CD4-positive, CD25-positive, alpha-beta regulatory T cell (primary cell): ENCODE data around the gene DUSP22. TPM values are rescaled to one million over a fixed set of nuclear protein-coding genes. Genes with fewer than 3 reads are reported as not detected.

Source experiments
- ATAC-seq, 2 donors: fragments of 150-1000 bp; cut with Tn5 transposase; one replicate each; pipeline ENCODE4 v1.10.0; 2021; ENCODE audit warnings: low read depth in 2 of 2, moderate number of reproducible peaks in 2 of 2, moderate library complexity in 1 of 2
- DNase-seq, 3 donors: peaks; one replicate each; pipeline versions ENCODE4 v3.0.0 to v3.0.0-alpha.2; 2012 to 2022; ENCODE audit warnings: mixed read lengths in 1 of 3
- H3K27ac ChIP-seq: one replicate; pipeline ENCODE4 v1.7.0; 2013; ENCODE audit warnings: mild to moderate bottlenecking, low read length; ENCODE audit not compliant: insufficient read depth, poor library complexity, severe bottlenecking
- H3K27me3 ChIP-seq: one replicate; pipeline ENCODE4 v1.7.0; 2013; ENCODE audit warnings: low read length; ENCODE audit not compliant: control insufficient read depth, insufficient read depth
- H3K36me3 ChIP-seq: one replicate; pipeline ENCODE4 v1.7.0; 2013; ENCODE audit warnings: mild to moderate bottlenecking, low read length, moderate library complexity; ENCODE audit not compliant: control insufficient read depth, insufficient read depth
- H3K4me1 ChIP-seq: 2 replicates; pipeline ENCODE4 v1.7.0; 2013; ENCODE audit warnings: mild to moderate bottlenecking, low read length; ENCODE audit not compliant: insufficient read depth, control insufficient read depth, poor library complexity, severe bottlenecking
- H3K4me3 ChIP-seq: one replicate; pipeline ENCODE4 v1.7.0; 2013; ENCODE audit warnings: low read depth, mild to moderate bottlenecking, low read length, moderate library complexity
- H3K9me3 ChIP-seq, 2 experiments: 1 replicate in 1 of 2; 2 replicates in 1 of 2; pipeline ENCODE4 v1.7.0; 2013; ENCODE audit warnings: low read length in 2 of 2, mild to moderate bottlenecking in 1 of 2, moderate library complexity in 1 of 2; ENCODE audit not compliant: control insufficient read depth in 2 of 2
- H3K27ac Mint-ChIP-seq, 3 donors: one replicate each; pipeline ENCODE4 v1.8.0; 2020 to 2022; ENCODE audit warnings: mild to moderate bottlenecking in 3 of 3, mixed read lengths in 3 of 3, moderate library complexity in 2 of 3
- H3K27me3 Mint-ChIP-seq: one replicate; pipeline ENCODE4 v1.8.0; 2022; ENCODE audit warnings: mild to moderate bottlenecking, mixed read lengths
- H3K36me3 Mint-ChIP-seq: one replicate; pipeline ENCODE4 v1.8.0; 2020; ENCODE audit warnings: mixed read lengths
- H3K4me1 Mint-ChIP-seq, 4 donors: one replicate each; pipeline ENCODE4 v1.8.0; 2020 to 2022; ENCODE audit warnings: mixed read lengths in 4 of 4, mild to moderate bottlenecking in 1 of 4
- H3K4me3 Mint-ChIP-seq, 4 donors: one replicate each; pipeline ENCODE4 v1.8.0; 2020 to 2022; ENCODE audit warnings: mild to moderate bottlenecking in 4 of 4, mixed read lengths in 4 of 4, moderate library complexity in 3 of 4
- H3K9me3 Mint-ChIP-seq, 7 donors: one replicate each; pipeline ENCODE4 v1.8.0; 2020 to 2022; ENCODE audit warnings: mixed read lengths in 7 of 7, mild to moderate bottlenecking in 3 of 7, moderate library complexity in 2 of 7
- polyA plus RNA-seq, 4 donors: library from polyadenylated mRNA; unstranded; fragments of 300-500 nt; fragmentation: Illumina TruSeq; gene quantifications; one replicate each; pipeline ENCODE4 v1.2.3, GENCODE V29; 2021
- total RNA-seq: library from RNA; stranded (reverse); gene quantifications from one replicate; pipeline ENCODE4 v1.2.3, GENCODE V29; 2022

DUSP22 gene
- total and polyA plus RNA-seq, 5 donors from 2014 or later = 45.5 to 48.5 (median 46.6) TPM

- Histone ChIP-seq H3K4me1 (peaks cover 74% of the 10 kb centered on the region), H3K4me3 (no peak overlapping the region), H3K9me3 (no peaks in the 10 kb centered on the region), H3K27ac (peak overlapping the region; percentile 9), H3K36me3 (peaks cover 53% of the 10 kb centered on the region), H3K27me3 (no peaks in the 10 kb centered on the region)
- peak overlapping the region; percentile 78 to 90 (median 89) for H3K27ac Mint-ChIP-seq
- H3K4me3 Mint-ChIP-seq = peak overlapping the region; percentile 36 to 88 (median 66)
- ATAC-seq (no peak), DNase-seq (no peak)
- H3K27me3 Mint-ChIP-seq = no peaks in the 10 kb centered on the region
- H3K9me3 Mint-ChIP-seq = no peaks in the 10 kb centered on the region
- H3K36me3 Mint-ChIP-seq = peaks cover 41% of the 10 kb centered on the region
- H3K4me1 Mint-ChIP-seq = peaks cover 34 to 76% (median 52%) of the 10 kb centered on the region in 4 donors
These were observed 104.8 kb downstream of the DUSP22 start for GRCh38 chr6:397056-397455.

DNA sequence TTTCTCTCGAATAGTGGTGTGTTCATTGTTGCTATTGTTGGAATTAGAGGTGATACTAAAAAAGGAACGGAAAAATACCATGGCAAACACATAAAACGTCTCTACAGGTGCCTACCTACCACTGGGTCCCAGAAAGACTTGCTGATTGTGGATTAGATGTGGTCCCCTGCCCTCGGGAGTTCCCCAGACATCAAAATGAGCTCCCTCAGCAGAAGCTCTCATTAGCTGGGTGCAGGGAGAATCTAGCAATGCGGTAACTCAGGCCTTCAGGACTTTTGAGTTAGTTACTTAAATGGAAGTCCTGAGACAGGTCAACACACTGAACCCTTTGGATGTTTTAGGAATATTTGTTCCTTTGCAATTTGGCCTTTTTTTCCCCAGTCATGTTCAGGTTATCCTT is 105.3 kb downstream of the DUSP22 start:
- peak overlapping the region; percentile 36 to 88 (median 58) for H3K4me3 Mint-ChIP-seq

GRCh38 chr6:398065-398464 is 105.8 kb downstream of the DUSP22 start:
- peak overlapping the region; percentile 77 for H3K27ac ChIP-seq
- Mint-ChIP-seq H3K36me3 (peaks cover 51% of the 10 kb centered on the region), H3K4me1 (peaks cover 34 to 86% (median 60%) of the 10 kb centered on the region in 4 donors), H3K9me3 (no peaks in the 10 kb centered on the region), H3K27ac (peak overlapping the region in 1 of 3 donors; percentile 89), H3K27me3 (no peaks in the 10 kb centered on the region), H3K4me3 (peak overlapping the region in 2 of 4 donors; percentile 16 to 88)
- no peaks in the 10 kb centered on the region for H3K9me3 ChIP-seq
- H3K36me3 ChIP-seq = peaks cover 57% of the 10 kb centered on the region
- no peaks in the 10 kb centered on the region for H3K27me3 ChIP-seq
- DNase-seq = no peak
- peaks cover 79% of the 10 kb centered on the region for H3K4me1 ChIP-seq
- H3K4me3 ChIP-seq = peak overlapping the region; percentile 15
- ATAC-seq = no peak

More for the DNA sequence above, 105.3 kb downstream of the DUSP22 start:
- peak overlapping the region; percentile 77 for H3K27ac ChIP-seq
- DNase-seq (no peak), ATAC-seq (no peak)
- H3K9me3 ChIP-seq = no peaks in the 10 kb centered on the region
- no peaks in the 10 kb centered on the region for H3K27me3 Mint-ChIP-seq
- H3K4me1 Mint-ChIP-seq = peaks cover 34 to 81% (median 57%) of the 10 kb centered on the region in 4 donors
- H3K4me3 ChIP-seq = no peak overlapping the region
- H3K9me3 Mint-ChIP-seq = no peaks in the 10 kb centered on the region
- peaks cover 46% of the 10 kb centered on the region for H3K36me3 Mint-ChIP-seq
- H3K27me3 ChIP-seq = no peaks in the 10 kb centered on the region
- peaks cover 56% of the 10 kb centered on the region for H3K36me3 ChIP-seq
- peaks cover 78% of the 10 kb centered on the region for H3K4me1 ChIP-seq
- H3K27ac Mint-ChIP-seq = peak overlapping the region in 2 of 3 donors; percentile 89 to 90

DNA sequence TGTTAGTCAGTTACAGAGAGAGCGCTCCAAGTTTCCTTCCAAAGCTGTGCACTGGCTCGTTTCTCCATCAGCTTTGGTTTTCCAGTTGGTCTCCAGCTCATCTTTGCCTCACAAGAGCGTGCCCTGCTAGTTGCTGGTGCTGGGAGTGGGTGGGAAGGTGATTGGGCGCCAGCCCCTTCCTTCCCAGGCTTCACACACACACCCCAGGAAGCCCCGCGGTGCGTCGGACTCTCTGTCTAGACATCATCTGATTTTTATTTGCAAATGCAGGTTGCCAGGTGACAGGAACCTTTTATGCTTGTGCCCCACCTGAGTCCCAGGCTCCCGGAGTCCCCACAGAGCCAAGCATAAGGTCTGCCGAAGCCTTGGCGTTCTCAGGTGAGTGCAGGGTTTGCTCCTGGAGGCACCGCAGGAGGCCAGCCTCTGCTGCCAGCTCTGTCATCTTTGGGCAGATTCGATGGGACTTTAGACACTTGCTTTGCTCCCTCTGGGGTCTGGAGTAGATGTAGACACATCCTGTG is 106.3 kb downstream of the DUSP22 start:
- DNase-seq = no peak
- Mint-ChIP-seq H3K27me3 (no peaks in the 10 kb centered on the region), H3K36me3 (peaks cover 54% of the 10 kb centered on the region), H3K9me3 (no peaks in the 10 kb centered on the region), H3K4me1 (peaks cover 36 to 90% (median 64%) of the 10 kb centered on the region in 4 donors), H3K4me3 (peak overlapping the region in 1 of 4 donors; percentile 88), H3K27ac (peak overlapping the region in 2 of 3 donors; percentile 52 to 89)
- Histone ChIP-seq H3K4me1 (peaks cover 84% of the 10 kb centered on the region), H3K27me3 (no peaks in the 10 kb centered on the region), H3K27ac (peak overlapping the region; percentile 77), H3K4me3 (peak overlapping the region; percentile 15), H3K36me3 (peaks cover 59% of the 10 kb centered on the region), H3K9me3 (no peaks in the 10 kb centered on the region)
- no peak for ATAC-seq

- H3K4me3 ChIP-seq = peak overlapping the region; percentile 49
- H3K9me3 ChIP-seq = no peaks in the 10 kb centered on the region
- H3K36me3 ChIP-seq = peaks cover 57% of the 10 kb centered on the region
- H3K36me3 Mint-ChIP-seq = peaks cover 60% of the 10 kb centered on the region
- DNase-seq (peak; percentile 51 to 89 (median 81)), ATAC-seq (peak; percentile 63 to 74)
- H3K27ac ChIP-seq = peak overlapping the region; percentile 77
- H3K27me3 Mint-ChIP-seq = no peaks in the 10 kb centered on the region
- peaks cover 85% of the 10 kb centered on the region for H3K4me1 ChIP-seq
- peak overlapping the region; percentile 18 to 76 (median 70) for H3K4me3 Mint-ChIP-seq
- H3K27ac Mint-ChIP-seq = peak overlapping the region; percentile 40 to 91 (median 89)
- H3K27me3 ChIP-seq = no peaks in the 10 kb centered on the region
- H3K9me3 Mint-ChIP-seq = no peaks in the 10 kb centered on the region
- peaks cover 48 to 92% (median 71%) of the 10 kb centered on the region in 4 donors for H3K4me1 Mint-ChIP-seq
These were observed 107.7 kb downstream of the DUSP22 start for GRCh38 chr6:399785-400534.

DNA sequence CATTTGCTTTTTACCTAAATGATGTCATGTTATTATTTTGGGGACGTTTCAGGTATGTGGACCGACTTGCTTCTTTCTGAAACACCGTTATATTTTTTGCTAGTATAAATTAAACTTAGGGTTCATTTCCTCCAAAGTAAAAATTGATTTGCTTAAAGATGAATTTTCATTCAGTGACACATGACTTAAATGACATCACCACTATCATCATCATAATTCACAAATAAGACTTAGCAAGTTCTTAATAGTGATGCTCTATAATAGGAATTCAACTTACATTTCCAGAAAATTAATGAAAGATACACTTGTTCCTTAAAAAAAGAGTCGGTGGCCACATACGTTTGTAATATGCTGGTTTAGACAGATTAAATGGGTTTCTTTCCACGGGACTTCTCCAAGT is 108.5 kb downstream of the DUSP22 start:
- Mint-ChIP-seq H3K36me3 (peaks cover 64% of the 10 kb centered on the region), H3K27ac (peak overlapping the region in 1 of 3 donors; percentile 91), H3K4me1 (peaks cover 43 to 90% (median 68%) of the 10 kb centered on the region in 4 donors), H3K9me3 (no peaks in the 10 kb centered on the region), H3K4me3 (peak overlapping the region in 2 of 4 donors; percentile 10 to 43), H3K27me3 (no peaks in the 10 kb centered on the region)
- H3K36me3 ChIP-seq = peaks cover 59% of the 10 kb centered on the region
- H3K27ac ChIP-seq = peak overlapping the region; percentile 45
- no peaks in the 10 kb centered on the region for H3K27me3 ChIP-seq
- DNase-seq (no peak), ATAC-seq (no peak)
- H3K9me3 ChIP-seq = no peaks in the 10 kb centered on the region
- no peak overlapping the region for H3K4me3 ChIP-seq
- peaks cover 83% of the 10 kb centered on the region for H3K4me1 ChIP-seq
